Endometrial microvascular endothelial cells (primary cell): ENCODE data around the gene SLC16A12. TPM values are rescaled to one million over a fixed set of nuclear protein-coding genes. Genes with fewer than 3 reads are reported as not detected.
"Not testable (repeated sequence)": the region's sequence is repeated elsewhere in the genome, so short reads cannot be mapped to it uniquely, and the experiment has no call there.

Source experiments
- in situ Hi-C: cut with HindIII; loops from 2 replicates; pipeline ENCODE4 v1.10.0; 2017; ENCODE audit warnings: low sequenced_read_pairs, low pct_unique_long_range_greater_than_20kb; ENCODE audit errors: inconsistent ontology term
- total RNA-seq: library from RNA; depleted of rRNA; stranded (reverse); fragments of >200 nt; gene quantifications from one replicate; pipeline ENCODE4 v1.2.3, GENCODE V29; 2015; ENCODE audit errors: inconsistent ontology term

Gene SLC16A12
- total RNA-seq, 1 donor from 2014 or later, result not detected

DNA sequence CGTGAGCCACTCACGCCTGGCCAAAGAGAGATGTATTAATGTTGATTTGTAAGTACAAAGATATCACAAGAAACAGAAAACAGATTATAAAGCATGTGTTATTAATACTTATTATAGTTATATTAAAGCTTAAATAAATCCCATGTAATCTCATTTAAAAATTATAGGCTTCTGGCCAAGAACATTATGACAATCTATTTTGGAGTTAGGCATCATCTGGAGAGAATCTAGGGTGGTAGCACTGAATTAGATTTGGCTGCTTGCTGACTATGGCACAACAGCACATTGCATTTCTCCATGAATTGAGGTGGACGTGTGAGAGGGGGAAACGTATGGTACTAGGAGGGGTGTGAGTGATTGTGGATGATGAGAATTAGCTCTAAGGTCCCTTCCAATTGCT, 16.8 kb upstream of the SLC16A12 start:
- in situ Hi-C loops, result loop anchor here (25.0 kb wide), 1 partner anchor 140 kb away; the partner anchor contains the start of gene IFIT5

- in situ Hi-C loops, result loop anchor here (25.0 kb wide), 1 partner anchor 138 kb away; the partner anchor contains the start of gene IFIT5
Observed at GRCh38 chr10:89550509-89550908, 15.1 kb upstream of the SLC16A12 start.

DNA sequence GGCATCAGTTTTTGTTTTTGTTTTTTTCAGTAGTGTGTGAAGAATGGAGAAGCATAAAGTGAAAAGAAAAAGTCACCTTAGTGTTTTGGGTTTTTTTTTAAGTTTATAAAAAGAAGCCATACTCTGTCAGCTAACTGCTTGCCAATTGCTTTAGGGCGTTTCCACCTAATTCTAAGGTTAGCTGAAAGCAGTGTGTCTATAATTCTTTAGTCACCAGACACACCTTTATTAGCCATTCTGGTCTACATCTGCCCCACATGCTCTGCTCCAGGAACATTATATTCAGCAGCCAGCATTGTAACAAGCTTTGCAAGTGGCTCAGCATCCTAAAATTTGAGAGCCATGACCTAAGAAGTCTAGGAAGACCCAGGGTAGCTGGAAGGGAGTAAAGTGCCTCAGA, 14.1 kb upstream of the SLC16A12 start:
- in situ Hi-C loops, result no loop called here

DNA sequence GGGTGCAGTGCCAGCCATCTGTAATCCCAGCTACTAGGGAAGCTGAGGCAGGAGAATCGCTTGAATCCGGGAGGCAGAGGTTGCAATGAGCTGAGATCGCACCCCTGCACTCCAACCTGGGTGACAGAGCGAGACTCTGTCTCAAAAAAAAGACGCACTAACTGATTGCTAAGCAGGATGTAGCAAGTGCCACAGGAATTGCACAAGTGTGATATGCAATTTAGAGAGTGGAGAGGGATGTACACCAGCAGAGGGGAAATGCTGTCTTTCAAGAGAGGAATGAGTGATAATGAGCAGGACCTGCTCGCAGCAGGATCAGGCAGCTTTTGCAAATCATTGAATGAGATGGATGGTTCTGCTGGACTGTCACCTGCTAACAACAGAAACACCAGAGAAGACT, 13.3 kb upstream of the SLC16A12 start:
- in situ Hi-C loops, result no loop called here

DNA sequence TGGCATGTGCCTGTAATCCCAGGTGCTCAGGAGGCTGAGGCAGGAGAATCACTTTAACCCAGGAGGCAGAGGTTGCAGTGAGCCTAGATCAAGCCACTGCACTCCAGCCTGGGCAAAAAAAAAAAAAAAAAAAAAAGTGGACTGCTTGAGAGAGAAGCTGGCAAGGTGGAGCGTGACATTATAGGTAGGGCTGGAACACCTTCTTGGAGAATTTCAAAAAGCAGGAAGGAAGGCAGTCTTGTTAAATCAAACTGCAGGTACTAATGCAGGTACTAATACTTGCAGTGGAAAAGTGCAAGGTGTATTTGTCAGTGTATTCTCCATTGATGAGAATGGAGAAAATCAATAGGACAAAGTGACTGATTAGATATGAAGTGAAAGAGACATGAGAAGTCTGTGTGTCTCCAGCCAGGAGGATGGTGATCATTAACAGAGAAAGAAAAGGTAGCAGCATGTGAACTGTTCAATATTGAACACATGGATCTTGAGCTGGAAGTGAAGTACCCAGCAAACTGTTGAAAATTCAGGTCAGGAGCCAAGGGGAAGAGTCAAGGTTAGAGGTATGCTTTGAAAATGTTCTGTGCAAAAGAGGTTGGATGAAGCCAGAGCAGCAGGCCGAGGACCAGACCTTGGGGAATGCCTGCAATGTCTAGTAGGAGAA, 12.6 kb upstream of the SLC16A12 start:
- in situ Hi-C loops, result no loop called here

DNA sequence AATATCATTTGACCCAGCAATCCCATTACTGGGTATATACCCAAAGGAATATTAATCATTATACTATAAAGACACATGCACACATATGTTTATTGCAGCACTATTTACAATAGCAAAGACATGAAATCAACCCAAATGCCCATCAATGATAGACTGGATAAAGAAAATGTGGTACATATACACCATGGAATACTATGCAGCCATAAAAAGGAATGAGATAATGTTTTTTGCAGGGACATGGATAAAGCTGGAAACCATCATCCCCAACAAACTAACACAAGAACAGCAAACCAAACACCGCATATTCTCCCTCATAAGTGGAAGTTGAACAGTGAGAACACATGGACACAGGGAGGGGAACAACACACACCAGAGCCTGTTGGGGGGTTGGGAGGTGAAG, 11.3 kb upstream of the SLC16A12 start:
- in situ Hi-C loops, result not testable (repeated sequence)

GRCh38 chr10:89543841-89544240, 8.4 kb upstream of the SLC16A12 start:
- in situ Hi-C loops, result no loop called here

DNA sequence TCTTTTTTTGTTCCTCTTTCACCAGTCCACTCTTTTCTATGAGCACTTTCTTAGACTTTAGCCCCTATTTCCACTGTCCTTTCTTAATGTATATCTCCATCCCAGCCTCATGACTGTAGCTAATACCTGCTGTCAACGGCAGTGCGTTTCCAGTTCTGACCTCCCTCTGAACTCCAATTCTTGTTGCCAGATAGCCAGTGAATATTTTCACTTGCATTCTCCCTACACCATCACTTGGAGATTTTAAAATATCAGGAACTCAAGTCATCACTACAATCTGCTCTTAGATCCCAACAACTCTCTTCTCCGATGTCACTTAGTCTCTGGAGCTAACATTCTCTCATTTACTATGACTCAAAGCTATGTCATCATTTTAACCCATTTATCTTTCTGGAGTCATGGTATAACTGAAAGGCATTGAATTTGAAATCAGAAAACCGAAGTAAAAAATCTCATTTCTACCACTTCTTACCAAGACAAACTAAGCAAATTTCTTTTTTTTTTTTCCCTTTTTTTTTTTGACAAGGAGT, 5.1 kb upstream of the SLC16A12 start:
- in situ Hi-C loops, result no loop called here

- in situ Hi-C loops, result no loop called here
Observed at GRCh38 chr10:89537364-89537763, 2.0 kb upstream of the SLC16A12 start.

- in situ Hi-C loops, result no loop called here
Observed at GRCh38 chr10:89536013-89536354, 590 bp upstream of the SLC16A12 start.

GRCh38 chr10:89534826-89535166, 598 bp downstream of the SLC16A12 start:
- in situ Hi-C loops, result no loop called here

DNA sequence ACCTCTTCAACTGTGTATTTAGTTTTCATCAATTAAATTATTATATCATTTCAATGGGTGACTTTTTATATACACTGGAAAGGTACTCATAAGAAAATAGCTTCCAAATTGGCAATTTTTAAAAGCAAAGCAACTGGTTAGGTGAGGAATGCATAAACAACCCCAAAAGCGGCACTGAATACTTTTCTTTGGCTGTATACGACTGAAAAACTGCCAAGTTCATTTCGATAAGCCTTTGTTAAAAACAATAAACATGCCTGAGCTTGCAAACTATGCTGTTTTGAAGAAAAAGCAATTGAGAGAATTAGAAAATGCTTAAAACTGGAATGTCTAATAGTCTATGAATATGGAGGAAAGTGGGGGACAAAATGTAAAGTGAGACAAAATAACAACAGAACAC, 2.9 kb downstream of the SLC16A12 start:
- in situ Hi-C loops, result no loop called here

- in situ Hi-C loops, result no loop called here
Observed at GRCh38 chr10:89531359-89531758, 4.0 kb downstream of the SLC16A12 start.

DNA sequence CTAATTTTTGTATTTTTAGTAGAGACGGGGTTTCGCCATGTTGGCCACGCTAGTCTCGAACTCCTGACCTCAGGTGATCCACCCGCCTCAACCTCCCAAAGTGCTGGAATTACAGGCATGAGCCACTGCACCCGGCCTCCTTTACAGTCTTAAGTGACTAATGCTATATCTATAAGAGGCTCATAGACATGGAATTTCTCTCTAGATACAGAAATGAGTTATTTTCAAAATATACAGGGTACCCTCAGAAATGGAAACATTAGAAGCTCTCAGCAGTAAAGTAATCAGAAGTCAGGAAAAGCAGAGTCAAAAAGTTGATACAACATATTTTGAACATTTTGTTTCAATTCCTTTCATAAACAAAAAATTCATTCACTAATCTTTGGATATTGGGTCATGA, 5.7 kb downstream of the SLC16A12 start:
- in situ Hi-C loops, result not testable (repeated sequence)

GRCh38 chr10:89526358-89526757, 9.0 kb downstream of the SLC16A12 start:
- in situ Hi-C loops, result no loop called here

- in situ Hi-C loops, result no loop called here
Observed at GRCh38 chr10:89525556-89525955, 9.8 kb downstream of the SLC16A12 start.

- in situ Hi-C loops, result no loop called here
Observed at GRCh38 chr10:89524279-89524678, 11.1 kb downstream of the SLC16A12 start.

GRCh38 chr10:89523274-89523673, 12.1 kb downstream of the SLC16A12 start:
- in situ Hi-C loops, result no loop called here

GRCh38 chr10:89522463-89522862, 12.9 kb downstream of the SLC16A12 start:
- in situ Hi-C loops, result no loop called here

- in situ Hi-C loops, result no loop called here
Observed at GRCh38 chr10:89521368-89521767, 14.0 kb downstream of the SLC16A12 start.

GRCh38 chr10:89520706-89521105, 14.7 kb downstream of the SLC16A12 start:
- in situ Hi-C loops, result no loop called here
